Nephron (organoid): ENCODE measurements around the gene ISL2.
A peak's percentile ranks its signal among the peaks of the same experiment; 100 is the strongest.

Experiments
- H3K27ac Mint-ChIP-seq, 3 experiments: 2 replicates each; pipeline ENCODE4 v1.8.0; 2020; ENCODE audit warnings: mixed read lengths in 3 of 3, mild to moderate bottlenecking in 2 of 3, moderate library complexity in 1 of 3
- H3K27me3 Mint-ChIP-seq: 2 replicates; pipeline ENCODE4 v1.8.0; 2021; ENCODE audit warnings: low read depth, mild to moderate bottlenecking, moderate library complexity, mixed read lengths
- H3K36me3 Mint-ChIP-seq: 2 replicates; pipeline ENCODE4 v1.8.0; 2020; ENCODE audit warnings: low read depth, mixed read lengths
- H3K4me1 Mint-ChIP-seq: 2 replicates; pipeline ENCODE4 v1.8.0; 2020; ENCODE audit warnings: mixed read lengths
- H3K4me3 Mint-ChIP-seq, 3 experiments: 2 replicates each; pipeline ENCODE4 v1.8.0; 2020; ENCODE audit warnings: mild to moderate bottlenecking in 3 of 3, mixed read lengths in 3 of 3, moderate library complexity in 2 of 3
- H3K9me3 Mint-ChIP-seq: 2 replicates; pipeline ENCODE4 v1.8.0; 2020; ENCODE audit warnings: mixed read lengths
- TF ChIP-seq, protein P1 (sequence below), 3 experiments: fragments of 200-600 bp; sonication (generic); IDR thresholded peaks; one replicate each; pipeline ENCODE4 v1.5.0; 2021; ENCODE audit warnings: antibody characterized with exemption in 3 of 3; ENCODE audit not compliant: unreplicated experiment in 3 of 3

The ISL2 gene

DNA sequence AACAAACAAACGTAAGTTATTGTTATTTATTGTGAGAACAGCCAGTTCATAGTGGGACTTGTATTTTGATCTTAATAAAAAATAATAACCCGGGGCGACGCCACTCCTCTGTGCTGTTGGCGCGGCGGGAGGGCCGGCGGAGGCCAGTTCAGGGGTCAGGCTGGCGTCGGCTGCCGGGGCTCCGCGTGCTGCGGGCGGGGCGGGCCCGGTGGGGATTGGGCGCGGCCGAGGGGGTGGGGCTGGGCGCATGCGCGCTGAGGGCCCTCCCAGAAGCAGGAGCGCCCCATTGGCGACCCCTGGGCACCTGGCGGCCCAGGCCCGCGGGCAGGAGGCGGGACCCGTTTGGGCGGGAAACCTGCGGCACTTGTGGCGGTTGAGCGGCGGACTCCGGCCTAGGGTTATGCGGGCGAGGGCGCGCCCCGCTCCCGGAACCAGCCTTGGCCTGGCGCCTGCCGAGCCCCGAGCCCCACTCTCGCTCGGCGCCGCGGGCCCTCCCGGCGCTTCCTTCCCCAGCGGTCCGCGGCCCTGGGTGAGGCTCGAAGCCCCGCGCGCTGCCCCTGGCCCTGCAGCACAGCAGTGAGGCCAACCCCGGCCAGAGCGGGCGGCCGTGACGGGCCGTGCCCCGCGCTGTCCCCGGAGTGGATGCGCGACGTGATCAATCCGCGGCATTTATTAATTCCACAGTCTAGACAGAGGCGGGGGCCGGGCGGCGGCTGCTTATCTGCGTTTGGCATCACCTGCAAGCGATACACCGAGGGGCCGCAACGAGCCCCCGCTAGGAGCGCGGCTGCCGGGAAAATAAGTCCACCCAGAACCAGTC is 6.0 kb downstream of the ISL2 start:
- no peak overlapping the region for H3K27ac Mint-ChIP-seq
- H3K4me3 Mint-ChIP-seq, result peak overlapping the region in 2 of 3 experiments; percentile 57 to 73
- H3K4me1 Mint-ChIP-seq, result peaks cover 35% of the 10 kb centered on the region
- H3K9me3 Mint-ChIP-seq, result peaks cover 2% of the 10 kb centered on the region
- peaks cover 90% of the 10 kb centered on the region for H3K27me3 Mint-ChIP-seq
- TF ChIP-seq, protein P1, sequence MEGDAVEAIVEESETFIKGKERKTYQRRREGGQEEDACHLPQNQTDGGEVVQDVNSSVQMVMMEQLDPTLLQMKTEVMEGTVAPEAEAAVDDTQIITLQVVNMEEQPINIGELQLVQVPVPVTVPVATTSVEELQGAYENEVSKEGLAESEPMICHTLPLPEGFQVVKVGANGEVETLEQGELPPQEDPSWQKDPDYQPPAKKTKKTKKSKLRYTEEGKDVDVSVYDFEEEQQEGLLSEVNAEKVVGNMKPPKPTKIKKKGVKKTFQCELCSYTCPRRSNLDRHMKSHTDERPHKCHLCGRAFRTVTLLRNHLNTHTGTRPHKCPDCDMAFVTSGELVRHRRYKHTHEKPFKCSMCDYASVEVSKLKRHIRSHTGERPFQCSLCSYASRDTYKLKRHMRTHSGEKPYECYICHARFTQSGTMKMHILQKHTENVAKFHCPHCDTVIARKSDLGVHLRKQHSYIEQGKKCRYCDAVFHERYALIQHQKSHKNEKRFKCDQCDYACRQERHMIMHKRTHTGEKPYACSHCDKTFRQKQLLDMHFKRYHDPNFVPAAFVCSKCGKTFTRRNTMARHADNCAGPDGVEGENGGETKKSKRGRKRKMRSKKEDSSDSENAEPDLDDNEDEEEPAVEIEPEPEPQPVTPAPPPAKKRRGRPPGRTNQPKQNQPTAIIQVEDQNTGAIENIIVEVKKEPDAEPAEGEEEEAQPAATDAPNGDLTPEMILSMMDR (IDR thresholded peaks at IDR 0.05; ENCODE audit: unreplicated experiment in 3 of 3), result no peak
- no peaks in the 10 kb centered on the region for H3K36me3 Mint-ChIP-seq

DNA sequence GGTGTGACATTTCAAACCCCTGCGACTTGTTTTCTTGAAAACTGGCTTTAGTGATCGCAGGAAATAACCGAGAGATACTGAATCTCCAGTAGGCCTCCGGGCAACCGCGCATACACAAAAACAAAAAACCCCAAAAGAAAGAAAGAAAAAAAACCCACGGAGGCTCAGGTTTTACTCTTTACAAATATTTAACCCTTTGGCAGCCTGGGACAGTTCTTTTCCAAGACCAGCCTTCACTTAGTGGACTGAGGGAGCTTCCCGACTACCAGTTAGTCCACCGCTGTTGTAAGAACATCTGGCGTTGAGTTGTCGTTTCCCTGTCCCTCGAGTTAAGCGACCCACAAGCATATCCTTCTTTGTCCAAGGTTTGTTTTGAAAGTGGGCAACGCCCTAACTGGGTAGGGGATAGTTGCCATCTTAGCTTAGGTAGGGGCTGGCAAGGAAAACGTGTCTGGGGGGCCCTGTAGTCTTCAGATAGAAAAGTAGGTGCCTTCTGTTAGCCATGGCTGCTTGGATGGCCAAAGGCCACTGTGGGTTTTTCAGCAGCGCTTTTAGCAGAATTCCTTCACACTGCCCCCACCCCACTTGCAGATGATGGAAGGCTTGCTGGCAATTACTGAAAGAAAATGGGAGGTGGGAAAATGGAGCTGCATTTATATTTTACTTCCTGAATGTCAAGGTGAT is 6.9 kb downstream of the ISL2 start:
- peaks cover 3% of the 10 kb centered on the region for H3K36me3 Mint-ChIP-seq
- H3K4me1 Mint-ChIP-seq, result peaks cover 36% of the 10 kb centered on the region
- peaks cover 2% of the 10 kb centered on the region for H3K9me3 Mint-ChIP-seq
- TF ChIP-seq, protein P1 (IDR thresholded peaks at IDR 0.05; ENCODE audit: unreplicated experiment in 3 of 3), result no peak
- no peak overlapping the region for H3K27ac Mint-ChIP-seq
- H3K4me3 Mint-ChIP-seq, result peak overlapping the region in 2 of 3 experiments; percentile 14 to 23
- H3K27me3 Mint-ChIP-seq, result peaks cover 94% of the 10 kb centered on the region

DNA sequence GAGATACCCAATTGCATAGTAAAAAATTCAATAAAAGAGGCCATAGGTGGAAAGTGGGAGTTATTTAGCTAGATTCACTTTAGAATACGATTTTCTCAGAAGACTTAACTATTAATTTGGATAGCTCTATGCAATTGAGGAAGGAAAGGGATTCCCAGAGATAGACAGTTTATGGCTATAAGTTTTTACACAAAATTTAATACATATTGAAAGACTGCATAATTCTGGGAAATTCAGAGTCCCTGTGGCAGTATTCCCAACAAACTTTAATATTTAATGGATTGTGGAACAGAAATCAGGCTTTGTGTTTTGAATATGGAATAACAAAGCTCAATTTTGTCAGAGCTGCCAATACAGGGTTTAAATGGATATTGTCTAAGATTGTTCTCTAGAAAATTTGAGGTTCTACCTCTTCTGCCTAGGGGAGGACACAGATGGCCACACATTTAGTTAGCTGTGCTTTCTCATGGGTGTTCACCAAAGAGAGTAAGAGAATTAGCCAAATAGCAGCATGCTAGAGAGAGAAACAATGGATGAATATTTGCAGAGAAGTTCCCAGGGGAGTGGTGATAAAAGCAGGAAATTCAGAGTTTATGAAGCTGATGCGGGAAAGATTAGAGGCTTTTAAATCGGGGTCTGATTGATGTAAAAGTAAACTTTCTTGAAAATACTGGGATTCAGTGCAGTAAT is 8.5 kb downstream of the ISL2 start:
- TF ChIP-seq, protein P1 (IDR thresholded peaks at IDR 0.05; ENCODE audit: unreplicated experiment in 3 of 3), result no peak
- no peak overlapping the region for H3K27ac Mint-ChIP-seq
- H3K36me3 Mint-ChIP-seq, result peaks cover 10% of the 10 kb centered on the region
- H3K4me3 Mint-ChIP-seq, result peak overlapping the region; percentile 35 to 76 (median 66)
- peaks cover 28% of the 10 kb centered on the region for H3K4me1 Mint-ChIP-seq
- peaks cover 2% of the 10 kb centered on the region for H3K9me3 Mint-ChIP-seq
- peaks cover 94% of the 10 kb centered on the region for H3K27me3 Mint-ChIP-seq

DNA sequence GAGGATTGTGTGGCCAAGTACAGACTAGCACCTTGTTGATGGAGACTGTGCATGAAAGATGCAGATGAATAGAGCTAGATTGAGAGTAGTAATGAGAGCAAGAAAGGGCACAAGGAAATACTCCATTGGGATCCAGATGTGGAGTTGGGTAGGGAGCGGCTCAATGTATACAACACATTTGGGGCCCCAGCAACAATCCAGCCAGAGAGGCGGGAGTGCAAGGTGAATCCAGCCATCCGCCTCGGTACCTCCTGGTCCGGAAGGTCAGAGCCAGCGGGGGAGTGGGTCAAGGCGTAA is 9.0 kb downstream of the ISL2 start:
- H3K27ac Mint-ChIP-seq, result no peak overlapping the region
- TF ChIP-seq, protein P1 (IDR thresholded peaks at IDR 0.05; ENCODE audit: unreplicated experiment in 3 of 3), result no peak

DNA sequence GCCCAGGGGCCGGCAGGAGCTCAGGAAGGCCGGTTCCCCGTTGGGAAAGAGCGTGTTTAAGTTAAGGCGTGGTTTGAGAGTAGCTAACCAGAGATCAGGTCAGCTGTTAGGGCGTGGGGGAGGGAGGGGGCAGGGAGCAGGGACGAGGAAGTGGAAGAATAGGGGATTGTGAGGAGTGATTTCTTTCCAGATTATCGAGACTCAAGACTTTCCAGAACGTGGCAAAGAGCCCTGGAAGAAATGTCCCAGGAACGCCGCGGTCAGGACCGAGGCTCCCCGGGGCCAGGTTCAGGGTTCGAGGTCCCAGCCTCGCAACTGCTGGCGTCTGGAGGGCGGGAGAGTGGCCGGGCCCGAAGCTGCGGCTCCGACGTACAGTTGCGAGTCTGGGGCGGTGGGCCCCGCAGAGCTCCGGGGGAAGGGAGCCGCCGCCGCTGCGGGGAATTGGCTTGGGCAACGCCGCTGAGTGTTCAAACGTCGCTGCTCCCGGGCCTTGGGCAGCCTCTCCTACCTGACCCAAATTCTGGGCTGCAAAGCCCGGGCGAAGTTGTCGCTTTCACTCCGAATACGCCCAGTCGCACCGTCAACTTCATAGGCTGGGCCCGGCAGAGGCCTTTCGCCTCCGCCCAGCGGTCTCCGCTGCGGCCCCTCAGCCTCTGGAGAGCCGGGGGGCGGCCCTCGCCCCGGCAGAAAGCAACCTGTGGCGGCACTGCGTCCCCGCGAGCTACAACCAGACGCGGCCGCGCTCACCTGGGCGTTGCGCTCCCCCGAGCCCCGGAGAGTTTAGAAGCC is 9.5 kb downstream of the ISL2 start:
- TF ChIP-seq, protein P1 (IDR thresholded peaks at IDR 0.05; ENCODE audit: unreplicated experiment in 3 of 3), result no peak
- Mint-ChIP-seq H3K36me3 (peaks cover 13% of the 10 kb centered on the region), H3K4me3 (peak overlapping the region; percentile 35 to 76 (median 66)), H3K27me3 (peaks cover 94% of the 10 kb centered on the region), H3K4me1 (peaks cover 19% of the 10 kb centered on the region), H3K27ac (no peak overlapping the region), H3K9me3 (peaks cover 2% of the 10 kb centered on the region)

More for the DNA sequence above, 9.0 kb downstream of the ISL2 start:
- peaks cover 94% of the 10 kb centered on the region for H3K27me3 Mint-ChIP-seq
- H3K9me3 Mint-ChIP-seq, result peaks cover 2% of the 10 kb centered on the region
- H3K4me1 Mint-ChIP-seq, result peaks cover 23% of the 10 kb centered on the region
- peaks cover 13% of the 10 kb centered on the region for H3K36me3 Mint-ChIP-seq
- H3K4me3 Mint-ChIP-seq, result peak overlapping the region; percentile 35 to 76 (median 66)
